Left forelimb (tissue), 1 donor: ENCODE measurements around the gene CCHCR1.

Experiments used
- DNase-seq: peaks from one replicate; pipeline ENCODE4 v3.0.0-alpha.2; 2018; ENCODE audit warnings: low spot score

Gene CCHCR1

GRCh38 chr6:31098449-31098938 is 59.1 kb downstream of the CCHCR1 start:
- DNase-seq = no peak

- DNase-seq = no peak
Observed at GRCh38 chr6:31096656-31097055, 60.9 kb downstream of the CCHCR1 start.

- no peak for DNase-seq
Observed at GRCh38 chr6:31096215-31096614, 61.4 kb downstream of the CCHCR1 start.

- no peak for DNase-seq
Observed at GRCh38 chr6:31094389-31094881, 63.2 kb downstream of the CCHCR1 start.

- no peak for DNase-seq
Observed at GRCh38 chr6:31092769-31093505, 64.7 kb downstream of the CCHCR1 start.
